ENCODE data around the gene TOMM7. TPM values are rescaled to one million over a fixed set of nuclear protein-coding genes. Genes with fewer than 3 reads are reported as not detected.

Gene TOMM7
- total and polyA plus RNA-seq, 10 of the 15 experiments (the other 5 are each of a cell fraction or from before 2014, with no cell fraction given), result 151 to 1,497 (median 322) TPM

- TF ChIP-seq ZBTB40 (IDR thresholded peaks at IDR 0.05; ENCODE audit: borderline replicate concordance) (no peak), ZNF207 (IDR thresholded peaks at IDR 0.05; ENCODE audit: borderline replicate concordance) (no peak), JUNB (IDR thresholded peaks at IDR 0.05) (peak; percentile 37), RELB (IDR thresholded peaks at IDR 0.05; ENCODE audit: low read depth) (0 out of 2 replicates have a peak, but pooled peaks have one; percentile 14), PAX8 (IDR thresholded peaks at IDR 0.05) (no peak), CREM (IDR thresholded peaks at IDR 0.05; ENCODE audit: low read depth) (peak; percentile 36; the same call in 1 of the 2 replicates), IKZF2 (IDR thresholded peaks at IDR 0.05) (peak; percentile 34 to 46), IRF4 (IDR thresholded peaks at IDR 0.05; ENCODE audit: low read depth, low read length) (0 out of 2 replicates have a peak, but pooled peaks have one; percentile 29), RELA (IDR thresholded peaks at IDR 0.05; ENCODE audit: borderline replicate concordance, partially characterized antibody) (no peak), SIX5 (IDR thresholded peaks at IDR 0.05; ENCODE audit: low read depth, low read length, severe bottlenecking) (no peak), KAT2A (conservative IDR thresholded peaks at IDR 0.05; ENCODE audit: control insufficient read depth, low read depth, low read length) (no peak), TCF3 (IDR thresholded peaks at IDR 0.05; ENCODE audit: borderline replicate concordance, insufficient read depth, low read depth, low read length) (no peak), NFYB (IDR thresholded peaks at IDR 0.05; ENCODE audit: insufficient read depth, low read depth, low read length) (no peak), WRNIP1 (IDR thresholded peaks at IDR 0.05; ENCODE audit: borderline replicate concordance, low read depth, low read length) (no peak)
Measured at GRCh38 chr7:22859641-22860290, 37.1 kb upstream of the TOMM7 start (continued).
